ENCODE measurements around the gene KLKB1. TPM values are rescaled to one million over a fixed set of nuclear protein-coding genes. Genes with fewer than 3 reads are reported as not detected.
A peak's percentile ranks its signal among the peaks of the same experiment; 100 is the strongest.
"Not testable (repeated sequence)": the region's sequence is repeated elsewhere in the genome, so short reads cannot be mapped to it uniquely, and the experiment has no call there.

KLKB1 gene
- polyA plus RNA-seq, 3 donors, result 0.28 TPM; not detected in 2

DNA sequence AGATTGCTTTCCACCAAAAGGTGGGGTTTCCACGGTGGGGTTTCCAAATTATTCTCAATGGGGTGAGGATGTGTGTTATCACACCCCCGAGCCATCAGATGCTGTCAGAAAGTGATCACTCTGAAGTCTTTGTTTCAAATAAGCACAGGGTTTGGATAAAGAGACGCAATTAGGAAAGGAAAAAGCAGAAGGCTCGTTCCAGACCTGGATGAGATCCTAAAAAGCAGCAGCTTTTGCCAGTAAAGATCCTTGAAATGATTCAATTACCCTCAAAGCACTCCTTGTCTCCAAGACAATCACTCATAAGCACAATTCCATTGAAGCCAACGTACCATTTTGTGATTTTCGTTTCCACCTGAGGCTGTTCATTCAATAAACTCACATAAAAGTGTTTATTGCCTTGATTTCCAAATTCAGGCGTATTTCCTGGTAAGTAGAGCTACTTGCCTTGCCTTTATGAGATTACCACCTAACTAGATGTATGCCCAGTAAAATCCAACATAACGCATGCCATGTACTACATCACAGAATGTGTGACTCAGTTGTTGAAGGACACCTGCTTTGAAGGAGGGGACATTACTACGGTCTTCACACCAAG lies 43.9 kb downstream of the KLKB1 start:
- peaks cover 3 to 10% (median 10%) of the 10 kb centered on the region in 3 donors for H3K27me3 Mint-ChIP-seq (ENCODE audit: low read depth in 3 of 3)
- Histone ChIP-seq H3K27ac (ENCODE audit: low read depth in 1 of 2, low read length in 2 of 2) (no peak overlapping the region), H3K4me3 (replicated peaks in 1 of 3; ENCODE audit: low read depth in 2 of 3, low read length in 3 of 3) (no peak overlapping the region), H2AFZ (ENCODE audit: insufficient read depth, low read depth, low read length, poor library complexity, severe bottlenecking) (no peak overlapping the region), H3K9me3 (replicated peaks in 1 of 2; ENCODE audit: control insufficient read depth in 1 of 2, insufficient read depth in 1 of 2, low read length in 2 of 2) (no peaks in the 10 kb centered on the region), H3K9ac (ENCODE audit: insufficient read depth, low read length, poor library complexity, severe bottlenecking) (no peak overlapping the region), H3K27me3 (ENCODE audit: control insufficient read depth in 2 of 2, insufficient read depth in 2 of 2, low read length in 2 of 2) (peaks cover 0 to 9% of the 10 kb centered on the region in 2 donors), H4K20me1 (ENCODE audit: insufficient read depth, low read length) (no peaks in the 10 kb centered on the region), H3K4me2 (replicated peaks; ENCODE audit: extremely low read depth, low read length, poor library complexity, severe bottlenecking) (no peak overlapping the region), H3K36me3 (replicated peaks in 1 of 2; ENCODE audit: control insufficient read depth in 1 of 2, insufficient read depth in 2 of 2, low read length in 2 of 2) (no peaks in the 10 kb centered on the region), H3K4me1 (ENCODE audit: control insufficient read depth in 1 of 2, insufficient read depth in 2 of 2, low read length in 2 of 2) (no peaks in the 10 kb centered on the region), H3K79me2 (ENCODE audit: insufficient read depth, low read length) (no peaks in the 10 kb centered on the region)
- intact Hi-C loops (cut with micrococcal nuclease), result no loop called here
- no peaks in the 10 kb centered on the region for H3K4me1 Mint-ChIP-seq
- peaks cover 0 to 3% (median 0%) of the 10 kb centered on the region in 7 donors for H3K9me3 Mint-ChIP-seq
- TF ChIP-seq, protein P1, sequence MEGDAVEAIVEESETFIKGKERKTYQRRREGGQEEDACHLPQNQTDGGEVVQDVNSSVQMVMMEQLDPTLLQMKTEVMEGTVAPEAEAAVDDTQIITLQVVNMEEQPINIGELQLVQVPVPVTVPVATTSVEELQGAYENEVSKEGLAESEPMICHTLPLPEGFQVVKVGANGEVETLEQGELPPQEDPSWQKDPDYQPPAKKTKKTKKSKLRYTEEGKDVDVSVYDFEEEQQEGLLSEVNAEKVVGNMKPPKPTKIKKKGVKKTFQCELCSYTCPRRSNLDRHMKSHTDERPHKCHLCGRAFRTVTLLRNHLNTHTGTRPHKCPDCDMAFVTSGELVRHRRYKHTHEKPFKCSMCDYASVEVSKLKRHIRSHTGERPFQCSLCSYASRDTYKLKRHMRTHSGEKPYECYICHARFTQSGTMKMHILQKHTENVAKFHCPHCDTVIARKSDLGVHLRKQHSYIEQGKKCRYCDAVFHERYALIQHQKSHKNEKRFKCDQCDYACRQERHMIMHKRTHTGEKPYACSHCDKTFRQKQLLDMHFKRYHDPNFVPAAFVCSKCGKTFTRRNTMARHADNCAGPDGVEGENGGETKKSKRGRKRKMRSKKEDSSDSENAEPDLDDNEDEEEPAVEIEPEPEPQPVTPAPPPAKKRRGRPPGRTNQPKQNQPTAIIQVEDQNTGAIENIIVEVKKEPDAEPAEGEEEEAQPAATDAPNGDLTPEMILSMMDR (IDR thresholded peaks at IDR 0.05), result no peak
- 93% methylated on average over 3 of the region's 9 CpGs for WGBS (ENCODE audit: insufficient coverage)
- H3K4me3 Mint-ChIP-seq, result no peak overlapping the region
- no peak overlapping the region for H3K27ac Mint-ChIP-seq
- DNase-seq, result no peak
- no peaks in the 10 kb centered on the region for H3K36me3 Mint-ChIP-seq

DNA sequence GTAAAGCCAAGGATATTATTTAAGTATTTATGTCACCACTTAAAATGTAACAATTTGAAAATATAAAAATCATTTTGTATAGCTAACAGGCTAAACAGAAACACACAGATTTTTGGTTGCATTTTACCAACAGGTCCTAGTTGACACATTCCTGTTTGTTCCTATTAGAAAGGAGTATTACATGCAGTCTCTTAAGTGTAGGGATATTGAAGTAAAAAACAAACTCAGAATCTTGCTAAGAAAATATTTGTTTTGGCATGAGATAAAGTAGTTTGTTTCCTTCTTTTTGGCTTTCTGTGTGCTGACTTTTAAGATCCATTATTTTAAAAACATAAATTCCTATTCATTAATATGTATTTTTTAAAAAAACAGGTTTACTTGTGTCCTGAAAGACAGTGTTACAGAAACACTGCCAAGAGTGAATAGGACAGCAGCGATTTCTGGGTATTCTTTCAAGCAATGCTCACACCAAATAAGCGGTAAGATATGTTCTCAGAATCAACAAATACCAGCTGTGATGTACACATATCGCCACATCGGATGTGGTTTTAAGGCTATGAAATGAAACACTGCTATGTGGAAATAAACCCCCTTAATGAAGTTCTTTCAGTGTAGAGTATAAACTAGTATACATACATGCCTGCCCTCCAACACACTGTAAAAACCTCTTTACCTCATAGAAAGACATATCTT lies 45.5 kb downstream of the KLKB1 start:
- no peaks in the 10 kb centered on the region for H3K27me3 ChIP-seq (ENCODE audit: control insufficient read depth in 2 of 2, insufficient read depth in 2 of 2, low read length in 2 of 2)
- DNase-seq, result no peak
- WGBS (ENCODE audit: insufficient coverage), result 88% methylated on average over 1 of the region's 4 CpGs
- Mint-ChIP-seq H3K36me3 (no peaks in the 10 kb centered on the region), H3K27me3 (ENCODE audit: low read depth in 3 of 3) (peaks cover 0 to 5% (median 0%) of the 10 kb centered on the region in 3 donors), H3K4me3 (no peak overlapping the region), H3K4me1 (no peaks in the 10 kb centered on the region), H3K9me3 (peaks cover 0 to 1% (median 0%) of the 10 kb centered on the region in 7 donors), H3K27ac (no peak overlapping the region)
- H2AFZ ChIP-seq (ENCODE audit: insufficient read depth, low read depth, low read length, poor library complexity, severe bottlenecking), result no peak overlapping the region
- TF ChIP-seq, protein P1 (IDR thresholded peaks at IDR 0.05), result no peak
- no peaks in the 10 kb centered on the region for H3K4me1 ChIP-seq (ENCODE audit: control insufficient read depth in 1 of 2, insufficient read depth in 2 of 2, low read length in 2 of 2)
- intact Hi-C loops (cut with micrococcal nuclease), result no loop called here
- no peak overlapping the region for H3K9ac ChIP-seq (ENCODE audit: insufficient read depth, low read length, poor library complexity, severe bottlenecking)
- H4K20me1 ChIP-seq (ENCODE audit: insufficient read depth, low read length), result no peaks in the 10 kb centered on the region
- H3K9me3 ChIP-seq (replicated peaks in 1 of 2; ENCODE audit: control insufficient read depth in 1 of 2, insufficient read depth in 1 of 2, low read length in 2 of 2), result no peaks in the 10 kb centered on the region
- no peaks in the 10 kb centered on the region for H3K79me2 ChIP-seq (ENCODE audit: insufficient read depth, low read length)
- no peak overlapping the region for H3K27ac ChIP-seq (ENCODE audit: low read depth in 1 of 2, low read length in 2 of 2)
- H3K4me2 ChIP-seq (replicated peaks; ENCODE audit: extremely low read depth, low read length, poor library complexity, severe bottlenecking), result no peak overlapping the region
- no peak overlapping the region for H3K4me3 ChIP-seq (replicated peaks in 1 of 3; ENCODE audit: low read depth in 2 of 3, low read length in 3 of 3)
- H3K36me3 ChIP-seq (replicated peaks in 1 of 2; ENCODE audit: control insufficient read depth in 1 of 2, insufficient read depth in 2 of 2, low read length in 2 of 2), result no peaks in the 10 kb centered on the region

DNA sequence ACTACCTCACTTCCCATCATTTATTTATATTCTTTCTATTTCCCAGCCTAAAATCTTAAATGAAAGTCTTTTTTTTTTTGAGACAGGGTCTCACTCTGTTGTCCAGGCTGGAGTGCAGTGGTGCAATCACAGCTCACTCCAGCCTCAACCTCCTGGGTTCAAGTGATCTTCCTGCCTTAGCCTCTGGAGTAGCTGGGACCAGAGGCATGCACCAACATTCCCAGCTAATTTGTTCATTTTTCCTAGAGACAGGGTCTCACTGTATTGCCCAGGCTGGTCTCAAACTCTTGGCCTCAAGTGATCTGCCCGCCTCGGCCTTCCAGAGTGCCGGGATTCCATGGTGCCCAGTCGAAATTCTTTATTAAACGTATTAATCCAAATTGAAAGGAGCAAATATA lies 46.1 kb downstream of the KLKB1 start:
- H3K4me1 Mint-ChIP-seq; H3K4me1 ChIP-seq (ENCODE audit: control insufficient read depth in 1 of 2, insufficient read depth in 2 of 2, low read length in 2 of 2); H4K20me1 ChIP-seq (ENCODE audit: insufficient read depth, low read length); H3K9ac ChIP-seq (ENCODE audit: insufficient read depth, low read length, poor library complexity, severe bottlenecking); H2AFZ ChIP-seq (ENCODE audit: insufficient read depth, low read depth, low read length, poor library complexity, severe bottlenecking); H3K9me3 ChIP-seq (replicated peaks in 1 of 2; ENCODE audit: control insufficient read depth in 1 of 2, insufficient read depth in 1 of 2, low read length in 2 of 2); intact Hi-C loops (cut with micrococcal nuclease); H3K9me3 Mint-ChIP-seq; H3K4me2 ChIP-seq (replicated peaks; ENCODE audit: extremely low read depth, low read length, poor library complexity, severe bottlenecking); H3K36me3 Mint-ChIP-seq; H3K79me2 ChIP-seq (ENCODE audit: insufficient read depth, low read length); H3K27ac ChIP-seq (ENCODE audit: low read depth in 1 of 2, low read length in 2 of 2); DNase-seq; H3K4me3 ChIP-seq (replicated peaks in 1 of 3; ENCODE audit: low read depth in 2 of 3, low read length in 3 of 3); H3K27me3 ChIP-seq (ENCODE audit: control insufficient read depth in 2 of 2, insufficient read depth in 2 of 2, low read length in 2 of 2); H3K4me3 Mint-ChIP-seq; H3K27me3 Mint-ChIP-seq (ENCODE audit: low read depth in 3 of 3); H3K36me3 ChIP-seq (replicated peaks in 1 of 2; ENCODE audit: control insufficient read depth in 1 of 2, insufficient read depth in 2 of 2, low read length in 2 of 2): not testable (repeated sequence)
- 100% methylated on average over 2 of the region's 5 CpGs for WGBS (ENCODE audit: insufficient coverage)
- peak overlapping the region in 2 of 7 donors; percentile 2 to 26 for H3K27ac Mint-ChIP-seq

Measured in CD14-positive monocyte (primary cell).